HG03469 (cell line): ENCODE measurements around the gene CWC22.
A peak's percentile ranks its signal among the peaks of the same experiment; 100 is the strongest.
"Not testable (repeated sequence)": the region's sequence is repeated elsewhere in the genome, so short reads cannot be mapped to it uniquely, and the experiment has no call there.

Experiments used
- ATAC-seq: cut with Tn5 transposase; IDR thresholded peaks from one replicate; pipeline ENCODE4 v1.9.1; 2021; ENCODE audit warnings: mild to moderate bottlenecking, moderate library complexity, moderate number of reproducible peaks; ENCODE audit not compliant: unreplicated experiment

The CWC22 gene

GRCh38 chr2:179952658-179953057, 54.4 kb downstream of the CWC22 start:
- ATAC-seq: peak; percentile 74

GRCh38 chr2:179951680-179952079, 55.4 kb downstream of the CWC22 start:
- ATAC-seq: no peak

- ATAC-seq: no peak
Measured at GRCh38 chr2:179950391-179950790, 56.7 kb downstream of the CWC22 start.

GRCh38 chr2:179949438-179949837, 57.7 kb downstream of the CWC22 start:
- ATAC-seq: no peak

- no peak for ATAC-seq
Measured at GRCh38 chr2:179948058-179948457, 59.0 kb downstream of the CWC22 start.

- no peak for ATAC-seq
Measured at GRCh38 chr2:179946810-179947615, 60.1 kb downstream of the CWC22 start.

- no peak for ATAC-seq
Measured at GRCh38 chr2:179946346-179946745, 60.8 kb downstream of the CWC22 start.

GRCh38 chr2:179939259-179939658, 67.8 kb downstream of the CWC22 start:
- no peak for ATAC-seq

GRCh38 chr2:179938026-179938425, 69.1 kb downstream of the CWC22 start:
- ATAC-seq: no peak

- peak; percentile 46 for ATAC-seq
Measured at GRCh38 chr2:179936654-179937053, 70.4 kb downstream of the CWC22 start.

GRCh38 chr2:179936141-179936540, 71.0 kb downstream of the CWC22 start:
- no peak for ATAC-seq

GRCh38 chr2:179932786-179933185, 74.3 kb downstream of the CWC22 start:
- no peak for ATAC-seq

- no peak for ATAC-seq
Measured at GRCh38 chr2:179931502-179931901, 75.6 kb downstream of the CWC22 start.

- ATAC-seq: not testable (repeated sequence)
Measured at GRCh38 chr2:179929997-179930396, 77.1 kb downstream of the CWC22 start.

- no peak for ATAC-seq
Measured at GRCh38 chr2:179927041-179927440, 80.1 kb downstream of the CWC22 start.

- ATAC-seq: no peak
Measured at GRCh38 chr2:179925713-179926112, 81.4 kb downstream of the CWC22 start.

- no peak for ATAC-seq
Measured at GRCh38 chr2:179917272-179917671, 89.8 kb downstream of the CWC22 start.

- no peak for ATAC-seq
Measured at GRCh38 chr2:179915395-179915992, 91.6 kb downstream of the CWC22 start.

- no peak for ATAC-seq
Measured at GRCh38 chr2:179913809-179914208, 93.3 kb downstream of the CWC22 start.

GRCh38 chr2:179911569-179911968, 95.5 kb downstream of the CWC22 start:
- ATAC-seq: no peak

- ATAC-seq: no peak
Measured at GRCh38 chr2:179910735-179911113, 96.4 kb downstream of the CWC22 start.
